GM23338 (cell line): ENCODE measurements around the gene EVA1B.

ENCODE experiments used
- CREB1 ChIP-seq: fragments of 250-450 bp; sonication (Bioruptor Pico); IDR thresholded peaks from 2 replicates; pipeline ENCODE4 v1.5.0; 2020; ENCODE audit warnings: low read depth, mild to moderate bottlenecking, moderate library complexity
- CTCF ChIP-seq, 2 experiments: fragments of 200-600 bp in 1 of 2; sonication (generic) in 1 of 2; conservative IDR thresholded peaks; 2 replicates each; pipeline versions ENCODE4 v1.5.1 to v1.6.1; 2016 to 2017; ENCODE audit warnings: antibody characterized with exemption in 2 of 2, low read depth in 2 of 2, mild to moderate bottlenecking in 2 of 2, moderate library complexity in 1 of 2
- EZH2 ChIP-seq: fragments of 200-600 bp; sonication (generic); IDR thresholded peaks from one replicate; pipeline ENCODE4 v1.8.0; 2017; ENCODE audit warnings: antibody characterized with exemption, mild to moderate bottlenecking, low read depth; ENCODE audit not compliant: unreplicated experiment
- EZH2phosphoT487 ChIP-seq: fragments of 200-600 bp; sonication (generic); IDR thresholded peaks from one replicate; pipeline ENCODE4 v1.8.1; 2018; ENCODE audit warnings: antibody characterized with exemption; ENCODE audit not compliant: unreplicated experiment
- POLR2AphosphoS5 ChIP-seq: IDR thresholded peaks from 2 replicates; pipeline ENCODE4 v1.6.1; 2016; ENCODE audit warnings: antibody characterized with exemption, low read depth
- REST ChIP-seq: IDR thresholded peaks from one replicate; pipeline ENCODE4 v1.6.1; 2018; ENCODE audit warnings: antibody characterized with exemption; ENCODE audit not compliant: unreplicated experiment
- STAT1 ChIP-seq: IDR thresholded peaks from one replicate; pipeline ENCODE4 v1.6.1; 2016; ENCODE audit warnings: antibody characterized with exemption; ENCODE audit not compliant: unreplicated experiment
- ZNF331 ChIP-seq: fragments of 250-450 bp; sonication (Bioruptor Pico); IDR thresholded peaks from 2 replicates; pipeline ENCODE4 v1.5.0; 2020; ENCODE audit warnings: low read depth, mild to moderate bottlenecking, moderate library complexity
- ZNF462 ChIP-seq: fragments of 250-450 bp; sonication (Bioruptor Pico); IDR thresholded peaks from 2 replicates; pipeline ENCODE4 v1.5.0; 2020; ENCODE audit warnings: mild to moderate bottlenecking, moderate library complexity

GRCh38 chr1:36341626-36342320 is 18.3 kb upstream of the EVA1B start:
- TF ChIP-seq CTCF (conservative IDR thresholded peaks at IDR 0.05; ENCODE audit: low read depth in 2 of 2), result no peak
- TF ChIP-seq EZH2phosphoT487, result no peak
- no peak for TF ChIP-seq POLR2AphosphoS5
- TF ChIP-seq EZH2, result no peak
- no peak for TF ChIP-seq REST
- TF ChIP-seq ZNF331 (CRISPR knock-in tag), result no peak
- no peak for TF ChIP-seq CREB1 (CRISPR knock-in tag)
- no peak for TF ChIP-seq STAT1
- no peak for TF ChIP-seq ZNF462
